Fibroblast of skin of abdomen (primary cell): ENCODE measurements around the gene CSF2RB. TPM values are rescaled to one million over a fixed set of nuclear protein-coding genes. Genes with fewer than 3 reads are reported as not detected.

Source experiments
- DNase-seq: peaks from one replicate; pipeline ENCODE4 v3.0.0-alpha.2; 2013
- polyA plus RNA-seq, 2 experiments: library from polyadenylated mRNA; unstranded; fragments of 120-200 nt; gene quantifications; one replicate each; pipeline ENCODE4 v1.2.1, GENCODE V29; 2013; ENCODE audit not compliant: insufficient read length in 2 of 2

CSF2RB gene
- not detected for polyA plus RNA-seq (2013, experiment 1 of 2; ENCODE audit: insufficient read length)
- 0.02 TPM for polyA plus RNA-seq (2013, experiment 2 of 2; ENCODE audit: insufficient read length)

- no peak for DNase-seq
These were observed at the start of gene CSF2RB for GRCh38 chr22:36913427-36914389. Gene CSF2RB (plus strand): TSS chr22:36913628. CDS start chr22:36922208, 8,580 bp downstream.

DNA sequence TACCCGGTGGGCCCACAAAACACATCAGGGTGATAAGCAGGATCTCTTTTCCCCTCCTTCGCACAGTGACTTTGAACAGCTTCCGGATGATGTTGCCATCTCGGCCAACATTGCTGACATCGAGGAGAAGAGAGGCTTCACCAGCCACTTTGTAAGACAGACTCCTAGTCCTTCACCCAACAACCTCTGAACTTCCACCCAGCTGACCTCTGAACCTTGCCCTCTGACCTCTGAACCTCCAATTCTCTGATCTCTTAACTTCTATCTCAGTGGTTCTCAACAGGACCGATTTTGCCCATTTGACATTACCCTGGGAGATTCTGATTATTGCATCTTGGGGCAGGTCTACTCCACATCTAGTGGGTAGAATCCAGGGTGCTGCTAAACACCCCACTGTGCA, 49.4 kb upstream of the CSF2RB start:
- no peak for DNase-seq

GRCh38 chr22:36864454-36865215, 48.8 kb upstream of the CSF2RB start:
- no peak for DNase-seq

- no peak for DNase-seq
These were observed 48.1 kb upstream of the CSF2RB start for GRCh38 chr22:36865346-36865745.

GRCh38 chr22:36867695-36868094, 45.7 kb upstream of the CSF2RB start:
- DNase-seq = no peak

DNA sequence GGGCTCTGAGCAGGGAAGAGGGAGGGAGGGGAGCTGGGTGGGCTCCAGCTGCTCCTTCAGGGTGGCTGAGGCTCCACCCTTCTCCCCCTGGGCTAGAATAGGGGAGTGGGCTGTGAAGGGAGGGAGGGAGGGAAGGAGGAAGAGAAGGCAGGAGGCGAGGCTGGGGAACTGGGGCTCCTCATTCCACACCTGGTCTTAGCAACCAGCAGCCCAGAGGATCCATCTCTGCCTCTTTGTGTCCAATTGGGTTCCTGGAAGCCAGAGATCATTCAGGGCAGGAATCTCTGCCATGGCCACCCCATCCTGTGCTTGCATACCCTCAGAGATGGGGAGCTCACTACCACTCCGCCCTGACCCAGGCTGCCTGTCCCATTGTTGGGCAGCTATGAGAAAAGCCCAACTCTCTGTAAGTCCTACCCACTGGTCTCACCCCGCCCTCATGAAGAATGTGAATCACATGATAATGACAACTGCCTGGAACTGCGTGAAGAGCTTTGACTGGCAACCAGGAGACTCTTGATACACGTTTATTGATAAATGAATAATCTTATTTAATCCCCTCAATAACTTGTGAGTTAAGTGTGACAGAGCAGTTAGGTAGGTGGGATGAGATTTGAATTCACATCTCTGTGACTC, 44.8 kb upstream of the CSF2RB start:
- no peak for DNase-seq

DNA sequence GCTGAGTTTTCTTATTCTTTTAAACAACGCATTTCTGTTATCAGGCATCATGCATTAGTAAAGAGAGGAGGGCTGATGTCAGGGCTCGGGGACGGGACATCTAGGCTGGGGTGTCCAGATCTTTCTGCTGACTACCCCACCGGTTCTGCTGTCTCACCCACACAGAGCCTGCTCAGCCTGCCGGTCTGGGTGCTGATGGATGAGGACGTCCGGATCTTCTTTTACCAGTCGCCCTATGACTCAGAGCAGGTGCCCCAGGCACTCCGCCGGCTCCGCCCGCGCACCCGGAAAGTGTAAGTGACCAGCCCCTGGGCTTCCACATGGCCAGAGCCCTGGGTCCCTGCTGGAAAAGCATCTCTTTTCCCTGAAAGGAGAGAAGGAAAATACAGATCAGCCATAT, 43.2 kb upstream of the CSF2RB start:
- DNase-seq = no peak

DNA sequence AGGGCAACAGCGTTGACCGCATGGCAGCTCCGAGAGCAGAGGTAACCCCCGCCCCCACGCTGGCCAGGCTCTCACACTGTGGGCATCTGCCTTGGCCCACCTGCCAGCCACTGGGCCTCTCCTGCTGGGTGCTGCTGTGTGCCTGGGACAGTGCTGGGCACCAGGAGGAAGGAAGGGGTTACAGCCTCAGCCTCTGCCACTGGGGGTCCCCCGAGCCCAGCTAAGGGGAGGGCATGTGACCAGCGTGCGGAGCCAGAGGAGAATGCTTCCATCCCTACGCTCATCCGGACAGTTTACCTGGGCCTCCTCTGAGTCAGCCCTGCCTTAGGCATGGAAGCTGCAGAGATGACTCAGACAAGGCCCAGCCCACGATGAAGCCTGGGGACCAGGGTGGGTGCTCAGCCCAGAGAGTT, 41.8 kb upstream of the CSF2RB start:
- DNase-seq = no peak

DNA sequence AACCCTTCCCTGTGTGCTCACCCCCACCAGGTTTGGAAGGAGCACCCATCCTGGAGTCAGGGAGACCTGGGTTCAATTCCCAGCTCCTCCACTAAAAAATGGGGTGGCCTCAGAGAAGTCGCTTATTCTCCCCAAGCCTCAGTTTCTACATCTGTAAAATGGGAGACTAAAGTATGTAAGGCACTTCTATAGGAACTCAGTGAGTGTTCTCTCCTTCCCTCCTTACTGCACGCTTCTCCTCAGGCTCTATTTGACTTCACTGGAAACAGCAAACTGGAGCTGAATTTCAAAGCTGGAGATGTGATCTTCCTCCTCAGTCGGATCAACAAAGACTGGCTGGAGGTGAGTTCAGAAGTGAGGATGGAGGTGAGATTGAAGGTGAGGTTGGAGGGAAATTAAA, 41.3 kb upstream of the CSF2RB start:
- no peak for DNase-seq

DNA sequence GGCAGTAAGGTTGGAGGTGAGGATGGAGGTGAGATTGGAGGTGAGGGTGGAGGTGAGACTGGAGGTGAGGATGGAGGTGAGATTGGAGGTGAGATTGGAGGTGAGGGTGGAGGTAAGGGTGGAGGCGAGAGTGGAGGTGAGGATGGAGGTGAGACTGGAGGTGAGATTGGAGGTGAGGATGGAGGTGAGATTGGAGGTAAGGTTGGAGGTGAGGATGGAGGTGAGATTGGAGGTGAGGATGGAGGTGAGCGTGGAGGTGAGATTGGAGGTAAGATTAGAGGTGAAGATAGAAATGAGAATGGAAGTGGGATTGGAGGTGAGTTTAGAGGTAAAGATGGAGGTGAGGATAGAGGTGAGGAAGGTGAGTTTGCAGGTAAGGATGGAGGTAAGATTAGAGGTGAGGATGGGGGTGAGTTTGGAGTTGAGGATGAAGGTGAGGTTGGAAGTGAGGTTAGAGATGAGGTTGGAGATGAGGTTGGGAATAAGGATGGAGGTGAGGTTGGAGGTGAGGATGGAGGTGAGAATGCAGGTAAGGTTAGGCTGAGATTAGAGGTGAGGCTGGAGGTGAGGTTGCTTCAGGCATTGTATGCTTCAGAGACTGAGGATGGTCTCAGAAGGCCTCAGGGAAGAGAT, 40.4 kb upstream of the CSF2RB start:
- no peak for DNase-seq

DNA sequence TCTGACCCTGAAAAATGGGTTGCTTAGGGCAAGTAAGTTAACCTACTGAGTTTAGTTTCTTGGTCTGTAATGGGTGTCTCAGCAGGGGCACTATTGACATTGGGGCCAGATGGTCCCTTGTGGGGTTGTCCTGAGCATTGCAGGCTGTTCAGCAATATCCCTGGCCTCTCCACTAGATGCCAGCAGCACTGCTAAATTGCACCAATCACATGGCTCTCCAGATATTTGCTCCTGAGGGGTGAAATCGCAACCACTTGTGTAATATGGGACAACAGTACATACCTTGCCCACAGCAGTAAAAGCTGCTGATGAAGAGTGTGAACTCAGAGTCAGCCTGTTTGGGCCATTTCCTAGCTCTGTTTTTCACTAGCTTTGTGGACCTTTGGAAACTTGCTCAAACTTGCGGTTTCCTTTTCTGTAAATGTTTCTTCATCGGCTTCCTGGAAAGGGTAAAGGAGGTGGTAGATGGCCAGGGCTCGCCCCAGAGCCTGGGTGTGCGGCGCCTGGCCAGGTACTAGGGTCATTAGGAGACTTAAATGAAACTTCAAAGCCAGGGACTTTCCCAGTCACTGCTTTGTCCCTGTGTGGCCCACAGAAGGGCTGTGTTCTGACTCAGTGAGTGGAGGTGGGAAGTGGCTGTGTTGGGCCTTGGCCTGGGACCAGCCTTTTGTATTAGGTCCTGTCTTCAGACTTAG, 39.7 kb upstream of the CSF2RB start:
- peak; percentile 44 for DNase-seq

- DNase-seq = no peak
These were observed 39.1 kb upstream of the CSF2RB start for GRCh38 chr22:36874309-36874696.

DNA sequence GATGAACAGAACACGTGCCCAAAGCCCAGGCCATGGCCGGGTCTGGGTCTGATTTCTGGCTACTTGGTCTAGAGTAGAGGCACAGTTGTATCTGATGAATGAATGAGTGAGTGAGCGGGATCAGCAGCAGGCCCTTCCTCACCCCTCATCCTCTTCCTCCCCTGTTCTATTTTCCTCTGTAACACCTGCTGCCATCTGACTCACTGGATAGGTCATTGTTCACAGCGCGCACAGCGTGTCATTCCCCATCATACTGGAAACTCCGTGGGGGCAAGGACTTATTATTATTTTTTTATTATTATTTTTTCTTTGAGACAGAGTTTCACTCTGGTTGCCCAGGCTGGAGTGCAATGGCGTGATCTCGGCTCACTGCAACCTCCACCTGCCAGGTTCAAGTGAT, 38.7 kb upstream of the CSF2RB start:
- DNase-seq = no peak

DNA sequence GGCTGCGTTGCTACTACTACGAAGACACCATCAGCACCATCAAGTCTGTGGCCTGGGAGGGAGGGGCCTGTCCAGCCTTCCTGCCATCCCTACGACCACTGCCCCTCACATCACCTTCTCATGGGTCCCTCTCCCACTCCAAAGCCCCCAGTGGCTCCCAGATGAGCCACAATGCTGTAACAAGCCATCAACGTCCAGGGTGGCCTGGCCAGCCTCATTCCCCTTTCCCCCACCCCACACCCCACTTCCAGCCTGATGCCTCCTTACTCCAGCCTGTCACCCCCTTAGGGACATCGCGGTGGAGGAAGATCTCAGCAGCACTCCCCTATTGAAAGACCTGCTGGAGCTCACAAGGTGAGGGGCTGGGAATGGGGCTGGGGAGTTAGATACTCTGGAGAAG, 37.7 kb upstream of the CSF2RB start:
- no peak for DNase-seq

- DNase-seq = no peak
These were observed 33.7 kb upstream of the CSF2RB start for GRCh38 chr22:36879775-36880174.

- DNase-seq = no peak
These were observed 31.8 kb upstream of the CSF2RB start for GRCh38 chr22:36881504-36882245.

- DNase-seq = no peak
These were observed 28.9 kb upstream of the CSF2RB start for GRCh38 chr22:36884349-36885158.

DNA sequence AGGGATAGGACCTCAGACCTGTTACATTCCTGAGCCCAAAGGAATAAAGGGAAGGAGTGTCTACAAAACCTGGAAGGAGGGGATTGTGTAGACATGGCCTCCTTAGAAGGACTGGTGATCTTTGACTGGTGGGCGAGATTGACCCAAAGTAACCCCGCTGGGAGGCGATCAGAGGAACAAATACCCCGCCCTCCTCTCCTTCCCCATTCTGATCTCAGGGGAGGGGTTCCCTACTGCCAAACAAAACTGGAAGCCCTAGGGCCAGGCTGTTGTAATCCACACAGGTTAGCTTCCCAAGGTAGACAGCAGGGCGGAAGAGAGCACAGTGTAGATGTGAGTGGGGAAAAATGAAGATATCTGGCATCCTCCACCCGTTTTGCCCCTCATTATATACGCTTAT, 28.0 kb upstream of the CSF2RB start:
- DNase-seq = no peak

DNA sequence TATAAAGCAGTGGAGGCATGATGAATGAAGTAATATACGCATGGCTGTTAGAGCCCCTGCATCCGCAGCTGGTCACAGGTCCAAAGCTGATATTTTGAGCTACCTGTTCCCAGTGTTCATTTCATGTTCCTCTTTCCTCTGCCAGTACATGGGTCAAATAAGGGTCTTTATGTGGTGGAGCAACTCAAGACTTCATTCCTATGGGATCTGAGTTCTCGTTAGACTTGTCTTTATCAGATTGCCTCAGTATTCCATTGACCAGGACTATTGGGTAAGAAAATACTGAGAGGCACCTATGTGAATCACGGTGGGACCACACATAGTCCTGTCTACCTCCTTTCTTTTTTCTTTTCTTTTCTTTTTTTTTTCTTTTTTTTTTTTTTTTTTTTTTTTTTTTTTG, 27.4 kb upstream of the CSF2RB start:
- no peak for DNase-seq

DNA sequence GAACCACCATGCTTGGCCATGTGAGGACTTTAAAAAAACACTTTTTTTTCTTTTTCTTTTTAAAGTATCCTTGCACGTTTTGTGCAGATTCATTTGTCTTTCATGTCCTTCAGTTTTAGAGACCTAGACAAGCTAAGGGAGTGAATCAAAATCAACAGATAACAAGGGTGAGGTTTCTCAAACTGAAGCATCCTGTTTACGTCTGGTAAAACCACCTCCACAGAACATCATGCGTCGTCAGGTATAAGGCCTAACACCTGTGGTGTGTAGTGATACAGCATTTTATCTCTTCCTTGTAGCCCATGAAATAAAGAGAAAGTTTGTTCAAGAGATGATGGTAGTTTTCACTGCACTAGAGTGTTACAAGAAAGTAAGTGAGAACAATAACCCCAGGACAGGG, 26.3 kb upstream of the CSF2RB start:
- no peak for DNase-seq
